Psoas muscle (tissue), 8 donors: ENCODE measurements around the gene RRP8. TPM values are rescaled to one million over a fixed set of nuclear protein-coding genes. Genes with fewer than 3 reads are reported as not detected.

ENCODE experiments used
- ATAC-seq, 4 donors: fragments of 200-7000 bp; cut with Tn5 transposase; one replicate each; pipeline ENCODE4 v1.9.1; 2020; ENCODE audit warnings: moderate library complexity in 3 of 4, mild to moderate bottlenecking in 2 of 4
- DNase-seq, 2 donors: peaks; one replicate each; pipeline ENCODE4 v3.0.0-alpha.2; 2020
- H3K27ac ChIP-seq: fragments of 200-600 bp; one replicate; pipeline ENCODE4 v1.8.0; 2022
- H3K27me3 ChIP-seq, 3 donors: fragments of 200-600 bp in 1 of 3; one replicate each; pipeline versions ENCODE4 v1.6.1 to v1.8.0; 2013 to 2022; ENCODE audit warnings: low read length in 2 of 3, mild to moderate bottlenecking in 2 of 3, moderate library complexity in 1 of 3; ENCODE audit not compliant: insufficient read depth in 3 of 3
- H3K36me3 ChIP-seq, 2 donors: fragments of 200-600 bp in 1 of 2; one replicate each; pipeline versions ENCODE4 v1.6.1 to v1.8.0; 2013 to 2022; ENCODE audit warnings: low read depth in 1 of 2, mild to moderate bottlenecking in 1 of 2, moderate library complexity in 1 of 2; ENCODE audit not compliant: insufficient read depth in 1 of 2
- H3K4me1 ChIP-seq: fragments of 200-600 bp; one replicate; pipeline ENCODE4 v1.8.0; 2022
- H3K4me3 ChIP-seq: fragments of 200-600 bp; one replicate; pipeline ENCODE4 v1.8.0; 2022; ENCODE audit warnings: mild to moderate bottlenecking
- H3K9me3 ChIP-seq: fragments of 200-600 bp; one replicate; pipeline ENCODE4 v1.8.0; 2022
- WGBS, 3 donors: extraction: QIAGEN DNeasy Blood & Tissue Kit; methylation state at CpG; one replicate each; pipeline versions ENCODE4 v1.1.6 to v1.1.7; 2013; 5-methylcytosine and 5-hydroxymethylcytosine counted together
- intact Hi-C, 2 donors: fragments of 100-400 bp; cut with DNase I; formaldehyde crosslinking; loops; one replicate each; pipeline versions ENCODE4 v1.11.0 to v1.14.2; 2022
- polyA plus RNA-seq, 3 donors: library from polyadenylated mRNA; stranded (reverse); fragments of 200-250 nt; gene quantifications; one replicate each; pipeline ENCODE4 v1.2.3, GENCODE V29; 2013
- total RNA-seq, 4 donors: library from RNA; stranded (reverse); fragmentation: NEBNext Ultra II Directional in 2 of 4; extraction: Animal tissue kit (Norgen Biotek cat#: 25700) in 2 of 4; gene quantifications; one replicate each; pipeline versions ENCODE4 v1.2.1 to v1.2.4, GENCODE V29; 2021 to 2023
- TF ChIP-seq, protein P1 (sequence below): fragments of 200-600 bp; IDR thresholded peaks from one replicate; pipeline ENCODE4 v1.8.0; 2022; ENCODE audit warnings: antibody characterized with exemption
- donor health status: healthy with polysubstance abuse.
- donor health status: DM: no; HTN: no; CAD: no; lungs with moderate emphysema.
- donor health status: Bipolar disorder and iron deficiency.
- donor health status: healthy.
- donor health status: DM: yes; HTN: yes; CAD: no.
- donor health status: DM: no; HTN: no; CAD: no.
- donor health status: DM: no; HTN: no; CAD: no.
- donor health status: DM: yes; HTN: yes; CAD: no.

RRP8 gene
- total and polyA plus RNA-seq, 7 donors: 11.6 to 34.0 (median 18.4) TPM

DNA sequence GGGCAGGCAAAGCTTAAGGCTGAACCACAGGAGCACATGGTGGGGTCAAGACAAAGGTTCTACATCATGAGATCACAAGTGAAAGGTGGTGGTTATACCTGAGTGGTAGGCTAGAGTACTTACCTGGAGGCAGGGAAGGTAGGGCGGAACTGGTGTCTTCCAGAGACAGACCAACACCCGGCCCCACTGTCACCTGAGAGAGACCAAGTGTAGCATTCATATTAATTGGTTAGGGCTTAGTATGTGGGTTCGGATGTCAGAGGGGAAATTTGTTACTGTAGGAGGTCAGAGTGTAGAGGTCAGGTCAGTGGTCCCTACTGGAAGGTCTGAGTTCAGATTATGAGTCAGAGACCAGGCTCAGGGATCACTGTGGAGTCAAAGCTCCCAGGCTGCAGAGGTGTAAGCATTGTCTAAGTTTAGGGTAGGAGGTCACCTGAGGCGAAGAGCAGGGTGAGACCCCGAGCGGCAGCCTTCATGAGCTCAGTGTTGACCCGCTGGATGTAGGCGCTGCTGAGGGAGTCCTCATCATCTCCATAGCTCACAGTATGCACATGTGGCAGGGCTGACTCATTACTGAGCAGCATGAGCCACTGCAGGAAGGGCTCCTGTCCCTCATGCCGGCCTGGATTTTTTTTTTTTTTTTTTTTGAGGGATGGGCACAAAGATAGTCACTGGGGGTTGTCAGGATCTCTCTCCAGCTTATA is 12.6 kb upstream of the RRP8 start:
- no peak overlapping the region for H3K4me3 ChIP-seq
- ATAC-seq (no peak), DNase-seq (no peak)
- TF ChIP-seq, protein P1, sequence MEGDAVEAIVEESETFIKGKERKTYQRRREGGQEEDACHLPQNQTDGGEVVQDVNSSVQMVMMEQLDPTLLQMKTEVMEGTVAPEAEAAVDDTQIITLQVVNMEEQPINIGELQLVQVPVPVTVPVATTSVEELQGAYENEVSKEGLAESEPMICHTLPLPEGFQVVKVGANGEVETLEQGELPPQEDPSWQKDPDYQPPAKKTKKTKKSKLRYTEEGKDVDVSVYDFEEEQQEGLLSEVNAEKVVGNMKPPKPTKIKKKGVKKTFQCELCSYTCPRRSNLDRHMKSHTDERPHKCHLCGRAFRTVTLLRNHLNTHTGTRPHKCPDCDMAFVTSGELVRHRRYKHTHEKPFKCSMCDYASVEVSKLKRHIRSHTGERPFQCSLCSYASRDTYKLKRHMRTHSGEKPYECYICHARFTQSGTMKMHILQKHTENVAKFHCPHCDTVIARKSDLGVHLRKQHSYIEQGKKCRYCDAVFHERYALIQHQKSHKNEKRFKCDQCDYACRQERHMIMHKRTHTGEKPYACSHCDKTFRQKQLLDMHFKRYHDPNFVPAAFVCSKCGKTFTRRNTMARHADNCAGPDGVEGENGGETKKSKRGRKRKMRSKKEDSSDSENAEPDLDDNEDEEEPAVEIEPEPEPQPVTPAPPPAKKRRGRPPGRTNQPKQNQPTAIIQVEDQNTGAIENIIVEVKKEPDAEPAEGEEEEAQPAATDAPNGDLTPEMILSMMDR: no peak
- WGBS, 3 donors: 89 to 94% (median 93%) methylated on average over 9 of the region's 9 CpGs
- H3K36me3 ChIP-seq: peaks cover 0 to 39% of the 10 kb centered on the region in 2 donors
- H3K9me3 ChIP-seq: no peaks in the 10 kb centered on the region
- intact Hi-C loops: loop anchor here (5.0 to 10.0 kb wide), 3 partner anchors 66 to 381 kb away; partner anchors contain the start of genes CNGA4 (in 1 of the 2), FHIP1B (in 1 of the 2) and MRPL17 (in 1 of the 2)
- peaks cover 36% of the 10 kb centered on the region for H3K4me1 ChIP-seq
- no peak overlapping the region for H3K27ac ChIP-seq
- no peaks in the 10 kb centered on the region for H3K27me3 ChIP-seq

DNA sequence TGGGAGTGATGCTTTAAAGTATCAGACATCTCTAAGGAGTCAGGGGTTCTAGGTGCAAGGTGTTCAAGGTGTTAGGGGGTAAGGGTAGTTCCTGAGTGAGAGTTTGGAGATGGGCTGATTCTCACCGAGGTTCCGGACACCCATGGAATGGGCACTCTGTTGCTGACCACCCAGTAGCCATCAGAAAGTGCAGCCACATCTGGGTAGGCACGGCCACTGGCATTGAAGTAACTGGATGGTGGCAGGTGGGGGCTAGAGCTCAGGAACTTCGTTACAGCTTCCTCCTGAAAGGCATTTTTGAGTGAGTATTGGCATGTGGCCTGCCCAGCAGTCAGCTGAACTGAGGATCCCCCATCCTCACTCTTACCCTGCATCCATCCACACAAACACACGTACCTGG is 11.6 kb upstream of the RRP8 start:
- Histone ChIP-seq H3K4me1 (peaks cover 39% of the 10 kb centered on the region), H3K9me3 (no peaks in the 10 kb centered on the region), H3K36me3 (peaks cover 8 to 49% of the 10 kb centered on the region in 2 donors), H3K4me3 (no peak overlapping the region), H3K27me3 (no peaks in the 10 kb centered on the region), H3K27ac (no peak overlapping the region)
- no peak for DNase-seq
- no peak for ATAC-seq
- intact Hi-C loops: loop anchor here (5.0 to 10.0 kb wide), 3 partner anchors 67 to 380 kb away; partner anchors contain the start of genes CNGA4 (in 1 of the 2), FHIP1B (in 1 of the 2) and MRPL17 (in 1 of the 2)
- WGBS, 3 donors: 94 to 98% (median 98%) methylated on average over 5 of the region's 5 CpGs
- TF ChIP-seq, protein P1: no peak

DNA sequence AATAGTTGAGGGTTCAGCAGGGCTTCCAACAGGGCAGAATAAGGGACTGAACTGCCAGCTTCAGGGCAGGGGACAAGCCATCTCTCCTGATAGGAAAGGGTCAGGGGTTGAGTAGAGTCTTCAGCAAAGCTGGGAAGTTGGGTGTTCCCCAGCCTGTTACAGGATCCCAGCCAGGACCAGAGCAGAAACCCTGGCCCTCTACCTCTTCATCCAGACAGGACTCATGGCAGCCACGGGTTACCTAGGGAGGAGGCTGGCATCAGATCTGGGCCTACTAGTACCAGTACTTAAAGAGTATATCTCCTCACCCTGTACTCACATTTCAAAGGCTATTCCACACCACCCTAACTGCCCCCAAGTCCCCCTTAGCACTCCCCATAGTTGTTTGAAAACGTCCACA is 11.0 kb upstream of the RRP8 start:
- Histone ChIP-seq H3K4me1 (peaks cover 34% of the 10 kb centered on the region), H3K9me3 (no peaks in the 10 kb centered on the region), H3K36me3 (peaks cover 8 to 55% of the 10 kb centered on the region in 2 donors), H3K4me3 (no peak overlapping the region), H3K27me3 (no peaks in the 10 kb centered on the region), H3K27ac (no peak overlapping the region)
- intact Hi-C loops: loop anchor here (5.0 to 10.0 kb wide), 2 partner anchors 132 to 380 kb away; partner anchors contain the start of genes ARFIP2 (in 1 of the 2), CNGA4 (in 1 of the 2), FHIP1B (in 1 of the 2) and TIMM10B (in 1 of the 2)
- WGBS, 3 donors: 71 to 83% (median 82%) methylated on average over 2 of the region's 2 CpGs
- ATAC-seq: no peak
- TF ChIP-seq, protein P1: no peak
- DNase-seq: no peak

DNA sequence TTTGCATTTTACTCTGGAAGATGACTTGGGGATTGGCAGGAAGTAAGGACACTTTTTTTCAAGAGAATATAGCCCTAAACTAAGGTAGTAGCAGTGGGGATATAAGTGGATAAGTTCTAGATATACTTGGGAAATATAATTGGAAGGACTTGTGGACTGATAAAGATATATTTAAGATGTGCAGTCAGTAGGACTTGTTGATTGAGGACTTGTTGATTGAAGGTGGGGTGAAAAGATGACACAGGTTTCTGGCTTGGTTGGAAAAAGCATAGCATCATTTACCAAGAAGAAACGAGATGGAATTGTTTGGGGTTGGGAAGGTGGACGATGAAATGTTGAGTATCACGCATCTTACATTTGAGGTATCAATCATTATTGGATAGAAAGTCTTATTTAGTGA is 10.1 kb upstream of the RRP8 start:
- DNase-seq (no peak), ATAC-seq (no peak)
- TF ChIP-seq, protein P1: no peak
- intact Hi-C loops: loop anchor here (5.0 to 10.0 kb wide), 2 partner anchors 131 to 379 kb away; partner anchors contain the start of genes ARFIP2 (in 1 of the 2), CNGA4 (in 1 of the 2), FHIP1B (in 1 of the 2) and TIMM10B (in 1 of the 2)
- H3K36me3 ChIP-seq: peaks cover 9 to 64% of the 10 kb centered on the region in 2 donors
- H3K4me1 ChIP-seq: peaks cover 32% of the 10 kb centered on the region
- H3K4me3 ChIP-seq: peak overlapping the region; percentile 80
- peak overlapping the region; percentile 100 for H3K27ac ChIP-seq
- H3K9me3 ChIP-seq: no peaks in the 10 kb centered on the region
- 90 to 96% (median 95%) methylated on average over 3 of the region's 3 CpGs for WGBS, 3 donors
- no peaks in the 10 kb centered on the region for H3K27me3 ChIP-seq
